ENCODE data around the gene TOMM40.
"Not testable (repeated sequence)": the region's sequence is repeated elsewhere in the genome, so short reads cannot be mapped to it uniquely, and the experiment has no call there.

Gene TOMM40

DNA sequence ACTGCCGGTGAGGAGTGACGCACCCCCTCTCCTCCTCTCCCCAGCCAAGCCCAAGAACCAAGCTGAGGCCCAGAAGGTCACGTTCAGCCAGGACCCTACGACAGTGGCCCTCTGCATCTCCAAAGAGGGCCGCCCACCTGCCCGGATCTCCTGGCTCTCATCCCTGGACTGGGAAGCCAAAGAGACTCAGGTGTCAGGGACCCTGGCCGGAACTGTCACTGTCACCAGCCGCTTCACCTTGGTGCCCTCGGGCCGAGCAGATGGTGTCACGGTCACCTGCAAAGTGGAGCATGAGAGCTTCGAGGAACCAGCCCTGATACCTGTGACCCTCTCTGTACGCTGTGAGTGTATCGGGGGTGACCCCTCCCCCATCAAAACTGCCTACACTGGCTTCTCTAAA lies 19.2 kb upstream of the TOMM40 start:
- DNase-seq (ENCODE audit: low read depth), result no peak

DNA sequence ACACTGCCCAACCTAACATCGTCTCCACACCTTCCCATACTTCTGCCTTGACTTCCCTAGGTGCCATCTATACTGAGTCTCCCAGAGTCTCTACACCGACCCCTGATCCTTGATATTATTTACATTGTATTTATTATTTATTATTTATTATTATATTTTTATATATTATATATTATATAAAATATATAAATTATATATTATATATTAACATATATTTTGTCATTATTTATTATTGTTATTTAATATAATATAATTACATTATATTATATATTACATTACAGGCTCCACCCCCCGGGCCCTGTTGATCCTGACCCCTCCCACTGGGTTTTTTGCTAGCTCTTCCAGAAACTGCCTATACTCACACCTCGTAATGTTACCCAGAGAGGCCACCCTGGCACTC lies 18.4 kb upstream of the TOMM40 start:
- no peak for DNase-seq (ENCODE audit: low read depth)

DNA sequence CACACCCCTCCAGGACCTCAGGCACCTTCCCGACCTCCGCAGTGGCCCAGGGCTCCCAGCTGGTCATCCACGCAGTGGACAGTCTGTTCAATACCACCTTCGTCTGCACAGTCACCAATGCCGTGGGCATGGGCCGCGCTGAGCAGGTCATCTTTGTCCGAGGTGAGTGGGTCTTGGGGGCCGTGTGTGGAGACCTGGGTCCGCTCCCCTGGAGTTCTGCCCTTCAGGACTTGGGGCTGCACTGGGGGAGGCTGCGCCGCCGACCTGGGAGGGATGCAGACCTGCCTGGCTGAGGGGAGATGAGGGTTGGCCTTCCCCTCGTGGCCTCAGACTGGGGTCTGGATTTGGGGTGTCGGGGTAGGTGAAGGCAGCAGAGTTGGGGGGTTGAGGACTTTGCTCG lies 16.7 kb upstream of the TOMM40 start:
- DNase-seq (ENCODE audit: low read depth), result no peak

DNA sequence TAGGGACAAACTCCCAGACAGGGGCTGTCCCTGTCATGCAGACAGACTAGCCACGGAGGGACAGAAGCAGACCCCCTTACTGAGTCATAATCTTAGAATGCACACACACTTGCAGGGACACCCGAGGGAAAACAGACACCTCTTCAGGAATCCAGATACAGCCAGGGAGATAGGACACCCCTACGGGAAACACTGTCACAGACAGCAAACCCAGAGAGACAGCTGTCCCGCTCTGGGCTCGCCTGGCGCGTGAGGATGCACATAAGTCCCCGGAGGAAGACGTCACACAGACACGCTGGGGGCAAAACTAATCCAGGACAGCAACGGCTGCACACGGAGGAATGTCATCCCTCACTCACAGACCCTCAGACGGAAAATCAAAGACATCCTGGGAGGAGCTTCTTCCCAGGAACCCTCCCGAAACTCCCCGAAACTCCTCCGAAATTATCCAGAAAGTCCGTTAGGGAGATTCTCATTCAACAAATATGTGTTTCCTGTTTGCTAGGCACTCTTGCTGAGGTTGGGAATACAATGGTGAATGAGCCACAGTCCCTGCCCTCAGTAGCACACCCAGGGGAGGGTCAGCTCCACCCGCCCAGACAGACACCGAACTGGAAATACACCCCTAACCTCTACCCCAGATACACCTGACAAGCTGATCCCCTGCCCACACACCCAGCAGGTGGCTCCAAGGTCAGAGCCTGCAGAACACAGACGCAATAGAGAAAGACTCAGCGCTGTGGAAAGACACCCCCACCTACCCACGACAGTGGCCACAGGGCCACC lies 15.2 kb upstream of the TOMM40 start:
- peak; percentile 74 for DNase-seq (ENCODE audit: low read depth)

DNA sequence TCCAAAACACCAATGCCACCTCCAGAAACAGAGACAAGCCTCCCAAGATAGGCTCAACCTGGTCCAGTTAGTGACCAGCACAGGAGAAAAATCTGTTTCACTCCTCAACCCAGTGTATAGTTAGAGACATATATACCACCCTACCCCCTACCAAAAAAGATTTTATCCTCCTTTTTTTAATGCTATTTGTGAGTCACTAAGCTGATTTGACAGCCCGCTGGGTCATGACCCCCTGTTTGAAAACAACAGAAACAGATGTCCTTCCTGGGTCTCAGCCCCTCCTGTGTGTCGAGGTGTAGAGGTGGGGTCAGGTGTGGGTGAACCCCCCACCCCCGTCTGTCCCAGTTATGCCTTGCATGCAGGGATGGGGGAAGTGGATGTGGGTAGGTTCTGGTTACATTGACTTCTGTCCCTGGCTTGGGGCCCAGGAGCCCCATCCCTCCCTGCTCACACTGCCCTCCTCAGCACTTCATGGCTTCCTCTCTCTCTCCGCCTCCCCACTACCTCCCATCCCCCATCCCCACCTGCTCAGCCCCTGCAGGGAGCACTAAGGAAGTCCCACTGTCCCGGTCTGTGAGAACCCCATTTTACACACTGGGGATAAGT lies 14.0 kb upstream of the TOMM40 start:
- DNase-seq (ENCODE audit: low read depth), result no peak

DNA sequence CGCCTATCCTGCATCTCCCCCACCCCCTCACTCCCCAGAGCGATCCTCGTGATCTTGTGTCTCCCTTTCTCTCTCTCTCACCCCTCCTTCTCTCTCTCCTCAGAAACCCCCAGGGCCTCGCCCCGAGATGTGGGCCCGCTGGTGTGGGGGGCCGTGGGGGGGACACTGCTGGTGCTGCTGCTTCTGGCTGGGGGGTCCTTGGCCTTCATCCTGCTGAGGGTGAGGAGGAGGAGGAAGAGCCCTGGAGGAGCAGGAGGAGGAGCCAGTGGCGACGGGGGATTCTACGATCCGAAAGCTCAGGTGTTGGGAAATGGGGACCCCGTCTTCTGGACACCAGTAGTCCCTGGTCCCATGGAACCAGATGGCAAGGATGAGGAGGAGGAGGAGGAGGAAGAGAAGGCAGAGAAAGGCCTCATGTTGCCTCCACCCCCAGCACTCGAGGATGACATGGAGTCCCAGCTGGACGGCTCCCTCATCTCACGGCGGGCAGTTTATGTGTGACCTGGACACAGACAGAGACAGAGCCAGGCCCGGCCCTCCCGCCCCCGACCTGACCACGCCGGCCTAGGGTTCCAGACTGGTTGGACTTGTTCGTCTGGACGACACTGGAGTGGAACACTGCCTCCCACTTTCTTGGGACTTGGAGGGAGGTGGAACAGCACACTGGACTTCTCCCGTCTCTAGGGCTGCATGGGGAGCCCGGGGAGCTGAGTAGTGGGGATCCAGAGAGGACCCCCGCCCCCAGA lies 12.8 kb upstream of the TOMM40 start:
- no peak for DNase-seq (ENCODE audit: low read depth)

DNA sequence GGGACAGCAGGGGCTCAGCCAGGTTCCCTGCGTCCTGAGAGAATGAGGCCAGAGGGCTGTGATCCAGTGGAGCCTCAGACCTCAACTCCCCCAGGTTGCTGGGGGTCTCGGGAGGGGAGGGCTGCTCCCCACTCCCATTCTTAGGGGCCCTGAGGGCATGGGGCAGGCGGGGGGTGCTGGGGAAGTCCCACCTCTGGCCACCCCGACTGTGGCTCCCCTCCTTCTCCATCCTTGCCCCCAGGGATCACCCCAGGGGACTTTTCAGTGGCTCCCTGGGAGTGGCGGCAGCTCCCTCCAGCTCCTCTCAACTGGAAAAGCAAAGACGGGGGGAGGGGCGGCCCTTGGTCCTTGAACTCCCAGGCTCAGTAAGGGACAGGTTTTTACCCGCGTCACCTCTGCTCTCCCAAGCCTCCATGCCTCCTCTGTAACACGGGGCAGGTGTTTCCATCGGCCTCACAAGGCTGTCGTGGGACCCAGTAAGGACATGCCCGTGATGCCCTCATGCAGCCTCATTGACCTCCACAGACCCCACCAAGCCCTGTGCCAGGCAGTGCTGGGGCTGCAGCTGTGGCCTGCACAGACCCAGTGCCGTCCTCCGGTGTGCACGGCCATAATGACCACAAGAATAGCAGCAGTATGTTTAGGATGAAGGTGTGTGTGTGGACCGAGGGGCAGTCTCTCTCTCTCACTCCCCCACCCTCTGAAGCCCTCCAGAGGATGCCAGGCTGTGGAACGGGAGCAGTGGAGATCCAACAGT lies 11.6 kb upstream of the TOMM40 start:
- DNase-seq (ENCODE audit: low read depth), result no peak

DNA sequence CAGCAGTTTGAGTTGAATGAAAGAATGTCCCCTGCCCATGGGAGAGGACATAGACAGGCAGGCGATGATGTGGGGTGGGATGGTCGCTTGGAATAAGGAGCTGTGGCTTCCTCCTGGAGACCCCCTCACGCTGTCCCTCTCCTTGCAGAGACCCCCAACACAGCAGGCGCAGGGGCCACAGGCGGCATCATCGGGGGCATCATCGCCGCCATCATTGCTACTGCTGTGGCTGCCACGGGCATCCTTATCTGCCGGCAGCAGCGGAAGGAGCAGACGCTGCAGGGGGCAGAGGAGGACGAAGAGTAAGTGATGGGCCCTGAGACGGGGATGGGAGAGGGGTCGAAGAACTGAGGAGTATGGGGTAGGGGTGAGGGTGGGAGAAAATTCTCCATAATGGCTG lies 9.0 kb upstream of the TOMM40 start:
- DNase-seq (ENCODE audit: low read depth), result no peak

DNA sequence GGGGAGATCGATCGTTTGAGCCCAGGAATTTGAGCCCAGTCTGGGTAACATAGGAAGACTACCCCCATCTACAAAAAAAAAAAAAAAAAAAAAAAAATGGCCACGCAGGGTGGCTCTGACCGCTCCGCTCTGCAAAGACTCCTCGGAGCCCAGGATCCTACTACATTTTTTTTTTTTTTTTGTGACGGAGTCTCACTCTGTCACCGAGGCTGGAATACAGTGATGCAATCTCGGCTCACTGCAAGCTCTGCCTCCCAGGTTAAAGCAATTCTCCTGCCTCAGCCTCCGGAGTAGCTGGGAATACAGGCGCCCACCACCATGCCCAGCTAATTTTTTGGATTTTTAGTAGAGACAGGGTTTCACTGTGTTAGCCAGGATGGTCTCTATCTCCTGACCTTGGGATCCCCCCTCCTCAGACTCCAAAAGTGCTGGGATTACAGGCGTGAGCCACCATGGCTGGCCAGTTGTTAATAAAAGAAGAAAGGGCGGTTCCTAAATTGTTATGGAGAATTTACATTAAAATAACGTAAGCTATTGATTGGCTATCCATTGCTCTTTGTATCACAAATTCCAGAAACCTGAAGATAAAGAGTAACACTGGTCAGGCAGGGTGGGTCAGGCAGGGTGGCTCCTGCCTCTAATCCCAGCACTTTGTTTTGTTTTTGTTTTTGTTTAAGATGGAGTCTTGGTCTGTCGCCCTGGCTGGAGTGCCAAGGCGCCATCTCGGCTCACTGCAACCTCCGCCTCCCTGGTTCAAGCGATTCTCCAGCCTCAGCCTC lies 8.2 kb upstream of the TOMM40 start:
- not testable (repeated sequence) for DNase-seq (ENCODE audit: low read depth)

DNA sequence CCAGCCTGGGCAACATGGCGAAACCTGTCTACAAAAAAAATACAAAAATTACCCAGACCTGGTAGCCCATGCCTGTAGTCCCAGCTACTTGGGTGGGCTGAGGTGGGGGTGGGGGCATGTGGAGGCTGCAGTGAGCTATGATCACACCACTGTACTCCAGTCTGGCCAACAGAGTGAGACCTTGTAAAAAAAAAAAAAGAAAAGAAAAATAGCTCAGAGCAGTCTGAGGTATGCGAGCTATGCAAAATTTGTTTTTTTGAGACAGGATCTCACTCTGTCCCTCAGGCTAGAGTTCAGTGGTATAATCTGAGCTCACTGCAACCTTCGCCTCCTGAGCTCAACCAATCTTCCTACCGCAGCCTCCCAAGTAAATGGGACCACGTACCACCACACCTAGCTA lies 7.1 kb upstream of the TOMM40 start:
- peak; percentile 80 for DNase-seq (ENCODE audit: low read depth)

DNA sequence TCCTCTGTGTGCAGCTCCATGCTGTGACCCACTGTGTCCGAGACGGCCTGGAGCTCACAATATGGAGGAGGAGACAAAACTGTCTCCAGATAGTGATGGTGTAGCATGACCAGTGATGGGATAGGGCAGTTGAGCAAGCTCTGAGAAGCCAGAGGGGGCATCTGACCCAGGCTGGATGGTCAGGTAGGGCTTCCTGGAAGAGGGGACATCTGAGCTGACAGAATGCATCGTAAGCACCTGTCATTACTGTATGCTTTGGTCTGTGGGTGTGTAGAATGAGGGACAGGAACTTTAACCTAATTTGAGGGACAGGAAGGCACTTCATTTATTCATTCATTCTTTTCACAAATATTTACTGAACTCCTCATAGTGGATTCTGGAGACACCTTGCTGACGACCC lies 6.5 kb upstream of the TOMM40 start:
- DNase-seq (ENCODE audit: low read depth), result no peak

DNA sequence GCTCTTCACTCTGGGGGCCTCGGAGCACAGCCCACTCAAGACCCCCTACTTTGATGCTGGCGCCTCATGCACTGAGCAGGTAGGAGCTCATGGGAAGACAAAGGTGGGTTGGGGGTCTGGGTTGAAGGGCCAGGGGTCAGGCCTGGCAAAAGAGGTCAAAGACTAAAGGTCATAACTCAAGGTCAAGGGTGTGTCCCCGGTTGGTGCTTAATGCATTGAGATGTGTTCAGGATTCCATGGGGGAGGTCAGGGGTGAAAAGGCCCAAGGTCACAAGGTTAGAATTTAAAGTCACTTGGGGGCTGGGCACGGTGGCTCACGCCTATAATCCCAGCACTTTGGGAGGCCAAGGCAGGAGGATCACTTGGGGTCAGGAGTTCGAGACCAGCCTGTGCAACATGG lies 4.9 kb upstream of the TOMM40 start:
- no peak for DNase-seq (ENCODE audit: low read depth)

DNA sequence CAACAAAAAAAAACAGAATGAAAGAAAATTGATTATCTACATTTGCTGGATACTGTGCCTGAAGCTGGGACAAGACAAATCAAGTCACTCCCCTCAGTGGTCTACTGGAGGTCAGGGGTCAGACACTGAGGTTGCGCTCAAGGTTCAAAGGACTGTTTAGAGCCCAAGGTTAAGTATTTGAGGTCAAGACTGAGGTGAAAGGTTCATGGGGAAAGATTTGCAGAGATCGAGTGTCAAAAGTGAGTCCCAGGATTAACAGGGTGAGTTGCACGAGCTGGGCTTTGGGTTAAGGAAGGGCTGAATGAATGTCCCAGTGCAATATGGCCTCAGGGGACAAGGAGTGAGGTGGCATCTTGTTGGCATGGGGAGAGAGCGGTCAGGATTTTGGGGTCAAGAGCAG lies 3.4 kb upstream of the TOMM40 start:
- no peak for DNase-seq (ENCODE audit: low read depth)

DNA sequence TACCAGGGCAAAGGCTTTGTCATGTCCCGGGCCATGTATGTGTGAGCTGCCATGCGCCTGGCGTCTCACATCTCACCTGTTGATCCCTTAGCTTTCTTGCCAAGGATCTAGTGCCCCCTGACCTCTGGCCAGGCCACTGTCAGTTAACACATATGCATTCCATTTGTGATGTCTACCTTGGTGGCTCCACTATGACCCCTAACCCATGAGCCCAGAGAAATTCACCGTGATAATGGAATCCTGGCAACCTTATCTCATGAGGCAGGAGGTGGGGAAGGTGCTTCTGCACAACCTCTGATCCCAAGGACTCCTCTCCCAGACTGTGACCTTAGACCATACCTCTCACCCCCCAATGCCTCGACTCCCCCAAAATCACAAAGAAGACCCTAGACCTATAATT lies 2.7 kb upstream of the TOMM40 start:
- not testable (repeated sequence) for DNase-seq (ENCODE audit: low read depth)

DNA sequence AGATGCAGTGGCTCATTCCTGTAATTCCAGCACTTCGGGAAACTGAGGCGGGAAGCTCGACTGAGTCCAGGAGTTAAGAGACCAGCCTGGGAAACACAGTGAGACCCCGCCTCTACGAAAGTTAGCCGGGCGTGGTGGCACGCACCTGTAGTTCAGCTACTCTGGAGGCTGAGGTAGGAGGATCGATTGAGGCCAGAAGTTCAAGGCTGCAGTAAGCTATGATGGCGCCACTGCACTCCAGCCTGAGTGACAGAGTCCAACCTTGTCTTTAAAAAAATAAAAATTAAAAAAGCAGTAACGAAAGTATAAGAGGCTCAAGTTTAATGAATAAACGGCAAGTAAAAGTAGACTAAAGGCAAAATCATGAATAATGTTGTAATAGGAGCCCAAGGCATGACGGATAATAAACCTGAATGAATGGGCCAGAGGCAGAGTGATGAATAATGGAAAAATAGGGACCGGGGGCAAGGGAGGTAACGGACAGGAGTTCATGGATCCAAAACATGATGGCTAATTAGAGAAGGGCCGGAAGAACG lies 1.2 kb upstream of the TOMM40 start:
- DNase-seq (ENCODE audit: low read depth), result no peak

DNA sequence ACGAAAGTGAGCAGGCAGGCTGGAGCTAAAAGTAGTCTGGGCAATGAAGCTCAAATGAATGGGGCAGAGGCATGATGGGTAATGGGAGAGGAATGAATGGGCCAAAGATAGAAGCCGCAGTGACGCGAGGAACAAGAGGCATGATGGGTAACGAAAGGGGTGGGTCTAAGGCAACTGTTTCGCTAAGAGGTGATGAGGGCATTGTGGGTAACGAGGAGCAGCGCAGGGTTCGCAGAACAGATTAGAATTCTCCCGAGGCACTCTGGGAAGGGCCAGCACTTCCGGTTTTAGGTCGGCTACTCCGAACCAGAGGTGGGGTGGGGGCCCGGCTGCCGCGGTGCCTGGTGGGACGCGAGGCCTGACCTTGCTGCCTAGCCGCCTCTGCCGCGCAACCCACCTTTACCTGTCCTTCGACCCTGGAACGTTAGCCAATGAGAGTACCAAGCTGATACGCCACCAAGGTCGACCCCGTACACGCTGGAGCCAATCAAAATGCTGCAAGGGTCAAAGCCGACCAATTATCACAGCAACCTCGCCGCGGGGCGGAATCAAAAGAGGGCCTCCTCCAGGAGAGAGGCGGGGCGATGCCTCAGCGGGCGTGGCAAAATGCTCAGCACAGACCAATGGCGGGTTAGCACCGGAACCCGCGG lies 563 bp upstream of the TOMM40 start:
- peak; percentile 100 for DNase-seq (ENCODE audit: low read depth)

DNA sequence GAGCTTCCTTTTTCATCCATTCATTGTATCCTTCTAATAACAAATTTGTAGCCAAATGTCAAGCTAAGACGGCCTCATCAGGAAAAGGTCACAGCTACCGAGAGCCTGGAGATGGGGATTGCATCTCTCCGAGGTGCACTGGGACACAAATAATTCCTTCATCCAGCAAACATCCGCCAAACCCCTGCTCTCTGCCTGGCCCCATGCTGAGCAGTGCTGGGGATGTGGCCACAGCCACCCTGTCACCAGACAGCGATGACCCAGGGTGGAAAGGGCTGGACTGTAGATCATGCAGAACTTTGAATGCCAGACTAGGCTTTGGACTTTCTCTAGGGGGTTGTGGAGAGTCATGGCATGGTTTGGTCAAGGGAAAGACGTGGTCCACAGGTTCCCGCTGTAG lies 1.9 kb downstream of the TOMM40 start:
- no peak for DNase-seq (ENCODE audit: low read depth)

DNA sequence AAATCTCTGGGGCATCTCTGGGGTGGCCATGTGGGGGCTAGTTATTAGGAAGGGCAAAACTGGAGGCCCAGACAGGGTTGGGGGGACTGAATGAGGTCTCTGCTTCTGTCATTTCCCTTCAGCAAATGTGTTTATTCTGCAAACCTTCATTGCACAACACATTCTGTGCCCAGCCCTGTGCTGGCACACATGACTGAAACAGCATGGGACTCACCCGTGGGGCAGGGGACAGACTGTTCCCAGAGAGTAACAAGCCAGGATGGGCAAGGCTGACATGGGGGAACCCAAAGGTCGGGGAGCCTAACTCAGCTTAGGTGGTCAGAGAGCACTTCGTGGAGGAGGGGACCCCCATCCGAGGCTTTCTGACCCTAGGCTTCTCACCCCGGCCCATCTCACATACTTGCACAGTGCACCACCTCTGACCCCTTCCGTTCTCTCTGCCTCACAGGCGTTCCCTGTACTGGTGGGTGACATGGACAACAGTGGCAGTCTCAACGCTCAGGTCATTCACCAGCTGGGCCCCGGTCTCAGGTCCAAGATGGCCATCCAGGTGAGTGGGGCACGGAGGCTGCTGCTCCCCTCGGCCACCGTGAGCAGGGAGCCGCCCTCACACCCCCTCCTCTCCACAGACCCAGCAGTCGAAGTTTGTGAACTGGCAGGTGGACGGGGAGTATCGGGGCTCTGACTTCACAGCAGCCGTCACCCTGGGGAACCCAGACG lies 2.4 kb downstream of the TOMM40 start:
- DNase-seq (ENCODE audit: low read depth), result no peak

DNA sequence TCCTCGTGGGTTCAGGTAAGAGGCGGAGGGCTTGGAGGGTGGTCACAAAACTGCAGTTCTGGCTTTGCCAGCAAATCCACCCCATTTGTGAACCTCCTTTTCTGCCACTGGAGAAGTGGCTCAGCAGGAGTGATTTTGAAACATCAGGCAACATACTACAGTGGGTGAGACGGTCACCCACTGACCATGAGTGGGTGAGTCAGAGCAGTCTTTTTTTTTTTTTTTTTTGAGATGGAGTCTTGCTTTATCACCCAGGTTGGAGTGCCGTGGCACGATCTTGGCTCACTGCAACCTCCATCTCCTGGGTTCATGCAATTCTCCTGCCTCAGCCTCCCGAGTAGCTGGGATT lies 3.0 kb downstream of the TOMM40 start:
- DNase-seq (ENCODE audit: low read depth), result no peak

DNA sequence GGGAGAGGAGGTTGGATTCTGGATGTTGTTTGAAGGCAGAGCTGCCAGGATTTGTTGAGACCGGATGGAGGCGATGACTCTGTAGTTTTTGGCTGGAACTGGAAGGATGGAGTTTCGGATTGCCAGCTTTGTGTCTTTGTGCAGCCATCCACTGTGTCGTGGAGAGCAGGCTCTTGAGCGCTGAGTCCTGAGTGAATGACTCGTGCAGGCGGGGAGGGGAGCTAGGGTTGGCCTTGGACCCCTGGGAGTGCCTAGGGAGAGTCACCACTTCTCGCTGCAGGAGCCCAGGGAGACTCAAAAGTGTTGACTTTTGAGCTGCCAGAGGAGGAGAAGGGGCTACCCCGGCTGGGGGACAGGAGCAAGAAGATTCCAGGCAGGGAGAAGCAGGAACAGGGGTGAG lies 3.9 kb downstream of the TOMM40 start:
- no peak for DNase-seq (ENCODE audit: low read depth)

Data from EH (cell line).